Fibroblast of lung (primary cell): ENCODE results near the gene YTHDC2. TPM values are rescaled to one million over a fixed set of nuclear protein-coding genes. Genes with fewer than 3 reads are reported as not detected.

Source experiments
- DNase-seq, 2 donors: peaks; one replicate each; pipeline versions ENCODE4 v3.0.0 to v3.0.0-alpha.2; 2010; ENCODE audit warnings: low read depth in 2 of 2
- H2AFZ ChIP-seq: 2 replicates; pipeline ENCODE4 v1.5.1; 2012; ENCODE audit warnings: low read length, control low read depth, inconsistent platforms
- H3K27ac ChIP-seq: 2 replicates; pipeline ENCODE4 v1.5.1; 2011; ENCODE audit warnings: low read length, control low read depth; ENCODE audit not compliant: insufficient read depth
- H3K27me3 ChIP-seq: 2 replicates; pipeline ENCODE4 v1.5.1; 2011; ENCODE audit warnings: mild to moderate bottlenecking, low read length; ENCODE audit not compliant: control insufficient read depth, insufficient read depth
- H3K36me3 ChIP-seq: 2 replicates; pipeline ENCODE4 v1.5.1; 2011; ENCODE audit warnings: low read length; ENCODE audit not compliant: control insufficient read depth, insufficient read depth
- H3K4me1 ChIP-seq: 2 replicates; pipeline ENCODE4 v1.5.1; 2011; ENCODE audit warnings: low read length; ENCODE audit not compliant: control insufficient read depth, insufficient read depth; ENCODE audit errors: extremely low read depth
- H3K4me2 ChIP-seq: 2 replicates; pipeline ENCODE4 v1.5.1; 2011; ENCODE audit warnings: low read length, control low read depth; ENCODE audit not compliant: insufficient read depth; ENCODE audit errors: extremely low read depth
- H3K4me3 ChIP-seq, 4 experiments: fragments of 200-600 bp in 1 of 4; sonication (generic) in 1 of 4; replicated peaks in 1 of 4; 2 replicates each; pipeline ENCODE4 v1.5.1; 2011 to 2016; ENCODE audit warnings: low read length in 4 of 4, low read depth in 3 of 4, mild to moderate bottlenecking in 3 of 4, control low read depth in 2 of 4, inconsistent platforms in 1 of 4, mixed read lengths in 1 of 4; ENCODE audit not compliant: insufficient read depth in 1 of 4; ENCODE audit errors: control extremely low read depth in 1 of 4
- H3K79me2 ChIP-seq: 2 replicates; pipeline ENCODE4 v1.5.1; 2012; ENCODE audit warnings: mild to moderate bottlenecking, low read length, inconsistent platforms; ENCODE audit not compliant: control insufficient read depth, insufficient read depth
- H3K9ac ChIP-seq: 2 replicates; pipeline ENCODE4 v1.5.1; 2011; ENCODE audit warnings: mild to moderate bottlenecking, low read length, control low read depth; ENCODE audit not compliant: insufficient read depth
- H3K9me3 ChIP-seq: 2 replicates; pipeline ENCODE4 v1.5.1; 2012; ENCODE audit warnings: low read depth, low read length; ENCODE audit not compliant: control insufficient read depth, insufficient read depth
- H4K20me1 ChIP-seq: 2 replicates; pipeline ENCODE4 v1.5.1; 2011; ENCODE audit warnings: low read length; ENCODE audit not compliant: control insufficient read depth, insufficient read depth; ENCODE audit errors: extremely low read depth
- CTCF ChIP-seq, 2 donors: IDR thresholded peaks in 1 of 2; conservative IDR thresholded peaks in 1 of 2; 1 replicate in 1 of 2; 2 replicates in 1 of 2; pipeline ENCODE4 v1.5.1; 2011 to 2012; ENCODE audit warnings: low read length in 2 of 2, control low read depth in 1 of 2, inconsistent platforms in 1 of 2, low read depth in 1 of 2, mild to moderate bottlenecking in 1 of 2
- EZH2 ChIP-seq: IDR thresholded peaks from 2 replicates; pipeline ENCODE4 v1.5.1; 2012; ENCODE audit warnings: low read length, control low read depth, mild to moderate bottlenecking; ENCODE audit errors: missing control alignments
- polyA plus RNA-seq, 2 donors: library from polyadenylated mRNA; depleted of rRNA in 1 of 2; stranded (reverse) in 1 of 2; unstranded in 1 of 2; fragments of >200 nt; gene quantifications; 2 replicates each; pipeline ENCODE4 v1.2.1, GENCODE V29; 2011 to 2012; ENCODE audit warnings: missing spikeins in 1 of 2
- total RNA-seq: library from RNA; depleted of rRNA; stranded (reverse); fragments of >200 nt; gene quantifications from 2 replicates; pipeline ENCODE4 v1.2.1, GENCODE V29; 2014

YTHDC2 gene
- total and polyA plus RNA-seq, 2 donors (not counting 1 experiment from before 2014, with no cell fraction given): 8.3 to 32.7 TPM

- Histone ChIP-seq H3K9ac (no peak overlapping the region), H3K9me3 (no peaks in the 10 kb centered on the region), H3K27me3 (peaks cover 4% of the 10 kb centered on the region), H3K4me1 (no peaks in the 10 kb centered on the region), H3K79me2 (no peaks in the 10 kb centered on the region), H4K20me1 (no peaks in the 10 kb centered on the region), H2AFZ (no peak overlapping the region), H3K27ac (no peak overlapping the region), H3K4me2 (no peak overlapping the region), H3K4me3 (no peak overlapping the region), H3K36me3 (no peaks in the 10 kb centered on the region)
- TF ChIP-seq CTCF (conservative IDR thresholded peaks at IDR 0.05 in 1 of 2, IDR thresholded peaks at IDR 0.05 in 1 of 2; ENCODE audit: low read depth in 1 of 2, low read length in 2 of 2): no peak
- no peak for TF ChIP-seq EZH2
- DNase-seq: no peak
Measured at GRCh38 chr5:113507601-113508000, 5.9 kb upstream of the YTHDC2 start.

- TF ChIP-seq EZH2 (no peak), CTCF (conservative IDR thresholded peaks at IDR 0.05 in 1 of 2, IDR thresholded peaks at IDR 0.05 in 1 of 2; ENCODE audit: low read depth in 1 of 2, low read length in 2 of 2) (no peak)
- DNase-seq: peak in 1 of 2 donors; percentile 41
Measured at GRCh38 chr5:113508756-113509155, 4.7 kb upstream of the YTHDC2 start.

GRCh38 chr5:113510836-113511451 is 2.5 kb upstream of the YTHDC2 start:
- peaks cover 4% of the 10 kb centered on the region for H3K27me3 ChIP-seq
- H3K79me2 ChIP-seq: peaks cover 8% of the 10 kb centered on the region
- H3K9me3 ChIP-seq: no peaks in the 10 kb centered on the region
- H2AFZ ChIP-seq: no peak overlapping the region
- TF ChIP-seq EZH2 (no peak), CTCF (conservative IDR thresholded peaks at IDR 0.05 in 1 of 2, IDR thresholded peaks at IDR 0.05 in 1 of 2; ENCODE audit: low read depth in 1 of 2, low read length in 2 of 2) (peak; percentile 19 to 41)
- no peak overlapping the region for H3K9ac ChIP-seq
- H3K36me3 ChIP-seq: no peaks in the 10 kb centered on the region
- no peak overlapping the region for H3K27ac ChIP-seq
- H3K4me2 ChIP-seq: no peak overlapping the region
- H3K4me3 ChIP-seq: no peak overlapping the region
- no peaks in the 10 kb centered on the region for H4K20me1 ChIP-seq
- H3K4me1 ChIP-seq: no peaks in the 10 kb centered on the region
- peak; percentile 38 to 77 for DNase-seq

More at GRCh38 chr5:113508756-113509155, 4.7 kb upstream of the YTHDC2 start:
- Histone ChIP-seq H3K27me3 (peaks cover 4% of the 10 kb centered on the region), H4K20me1 (no peaks in the 10 kb centered on the region), H3K9ac (no peak overlapping the region), H3K9me3 (no peaks in the 10 kb centered on the region), H3K4me2 (no peak overlapping the region), H3K27ac (no peak overlapping the region), H3K4me3 (no peak overlapping the region), H3K4me1 (no peaks in the 10 kb centered on the region), H2AFZ (no peak overlapping the region), H3K36me3 (no peaks in the 10 kb centered on the region), H3K79me2 (peaks cover under 1% of the 10 kb centered on the region)
